Fibroblast of the aortic adventitia (primary cell): Measurements from ENCODE around the gene SEZ6L2. TPM values are rescaled to one million over a fixed set of nuclear protein-coding genes. Genes with fewer than 3 reads are reported as not detected.

ENCODE experiments used
- DNase-seq: peaks from one replicate; pipeline ENCODE4 v3.0.0-alpha.2; 2010; ENCODE audit warnings: low read depth
- H3K4me3 ChIP-seq: 2 replicates; pipeline ENCODE4 v1.5.1; 2011; ENCODE audit warnings: low read depth, mild to moderate bottlenecking, control low read depth, low read length, moderate library complexity
- CTCF ChIP-seq: IDR thresholded peaks from 2 replicates; pipeline ENCODE4 v1.5.1; 2011; ENCODE audit warnings: mild to moderate bottlenecking, low read length, control low read depth, inconsistent platforms; ENCODE audit not compliant: insufficient read depth
- total RNA-seq: library from RNA; depleted of rRNA; stranded (reverse); fragments of >200 nt; gene quantifications from 2 replicates; pipeline ENCODE4 v1.2.3, GENCODE V29; 2012; ENCODE audit warnings: low replicate concordance

Gene SEZ6L2
- total RNA-seq, 1 donor, result 1.4 TPM

- DNase-seq, result no peak
- TF ChIP-seq CTCF, result no peak
- no peak overlapping the region for H3K4me3 ChIP-seq
Observed at GRCh38 chr16:29909391-29909790, 10.0 kb upstream of the SEZ6L2 start.

GRCh38 chr16:29908719-29909220, 9.4 kb upstream of the SEZ6L2 start:
- no peak for TF ChIP-seq CTCF
- DNase-seq, result no peak
- no peak overlapping the region for H3K4me3 ChIP-seq

- no peak overlapping the region for H3K4me3 ChIP-seq
- no peak for TF ChIP-seq CTCF
- DNase-seq, result no peak
Observed at GRCh38 chr16:29907973-29908372, 8.6 kb upstream of the SEZ6L2 start.

GRCh38 chr16:29906520-29907244, 7.3 kb upstream of the SEZ6L2 start:
- no peak for DNase-seq
- H3K4me3 ChIP-seq, result no peak overlapping the region
- no peak for TF ChIP-seq CTCF

GRCh38 chr16:29905668-29906067, 6.3 kb upstream of the SEZ6L2 start:
- no peak for TF ChIP-seq CTCF
- no peak for DNase-seq
- no peak overlapping the region for H3K4me3 ChIP-seq

- no peak overlapping the region for H3K4me3 ChIP-seq
- DNase-seq, result no peak
- TF ChIP-seq CTCF, result no peak
Observed at GRCh38 chr16:29904947-29905346, 5.6 kb upstream of the SEZ6L2 start.

- no peak overlapping the region for H3K4me3 ChIP-seq
- no peak for TF ChIP-seq CTCF
- no peak for DNase-seq
Observed at GRCh38 chr16:29903590-29903989, 4.2 kb upstream of the SEZ6L2 start.
